ENCODE measurements around the gene TNFRSF25. TPM values are rescaled to one million over a fixed set of nuclear protein-coding genes. Genes with fewer than 3 reads are reported as not detected.

TNFRSF25 gene
- total and polyA plus RNA-seq, 9 of the 15 experiments (the other 6 are each of a cell fraction or from before 2014, with no cell fraction given) = 0.24 to 0.49 TPM; not detected in 7

DNA sequence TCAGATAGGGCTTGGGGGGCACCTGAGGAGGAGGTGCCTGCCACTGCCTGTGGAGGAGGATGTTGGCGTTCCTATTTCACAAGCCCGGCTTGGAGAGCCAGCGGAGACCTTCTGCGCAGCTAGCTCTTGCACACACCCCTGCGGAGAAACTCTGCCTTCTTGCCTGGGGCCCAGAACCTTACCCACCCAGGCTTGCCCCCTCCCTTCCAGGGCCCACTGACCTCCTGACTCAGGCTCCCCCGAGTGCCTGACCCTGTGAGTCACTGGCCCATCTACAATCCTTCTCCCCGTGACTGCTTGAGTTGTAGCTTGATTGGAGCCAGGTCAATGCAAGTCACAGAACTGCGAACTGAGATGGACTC, 49.7 kb downstream of the TNFRSF25 start:
- Histone ChIP-seq H3K9me1 (ENCODE audit: control insufficient read depth, insufficient read depth, low read length) (no peaks in the 10 kb centered on the region), H4K20me1 (replicated peaks; ENCODE audit: control insufficient read depth, insufficient read depth, low read length) (peaks cover 14% of the 10 kb centered on the region; the same call in 1 of the 2 replicates), H3K27ac (ENCODE audit: extremely low read depth, low read depth, low read length) (no peak overlapping the region), H3K9ac (ENCODE audit: insufficient read depth in 1 of 2, low read depth in 2 of 2, low read length in 2 of 2) (no peak overlapping the region), H3K36me3 (ENCODE audit: control insufficient read depth, insufficient read depth, low read length) (no peaks in the 10 kb centered on the region), H3K4me1 (replicated peaks in 1 of 2; ENCODE audit: control insufficient read depth in 2 of 2, insufficient read depth in 2 of 2, low read length in 2 of 2) (peaks cover 7 to 31% of the 10 kb centered on the region in 2 experiments), H3K9me3 (replicated peaks; ENCODE audit: control insufficient read depth, insufficient read depth, low read depth, low read length) (no peaks in the 10 kb centered on the region), H3K4me2 (ENCODE audit: insufficient read depth, low read length) (no peak overlapping the region), H3K27me3 (ENCODE audit: control insufficient read depth in 2 of 2, insufficient read depth in 2 of 2, low read length in 2 of 2) (peaks cover 62 to 88% of the 10 kb centered on the region in 2 experiments), H2AFZ (ENCODE audit: low read depth, low read length) (no peak overlapping the region), H3K4me3 (no peak overlapping the region), H3K79me2 (ENCODE audit: control insufficient read depth, insufficient read depth, low read length) (no peaks in the 10 kb centered on the region)
- no TSS peak for BruUV-seq (replicated peaks)
- ATAC-seq = no peak
- intact Hi-C loops (cut with micrococcal nuclease) (no loop called here), in situ Hi-C loops (cut with MboI) (no loop called here)
- FAIRE-seq = no peak
- POLR2A ChIA-PET = interaction anchor here (0.6 to 1.0 kb wide), 4 partner anchors 9 to 544 kb away, joined by 3 to 7 read pairs (median 3); partner anchors contain the start of gene NOL9
- CTCF ChIA-PET (ENCODE audit: low intra/inter-chr PET ratio) = no interaction called here
- TF ChIP-seq, protein P1, sequence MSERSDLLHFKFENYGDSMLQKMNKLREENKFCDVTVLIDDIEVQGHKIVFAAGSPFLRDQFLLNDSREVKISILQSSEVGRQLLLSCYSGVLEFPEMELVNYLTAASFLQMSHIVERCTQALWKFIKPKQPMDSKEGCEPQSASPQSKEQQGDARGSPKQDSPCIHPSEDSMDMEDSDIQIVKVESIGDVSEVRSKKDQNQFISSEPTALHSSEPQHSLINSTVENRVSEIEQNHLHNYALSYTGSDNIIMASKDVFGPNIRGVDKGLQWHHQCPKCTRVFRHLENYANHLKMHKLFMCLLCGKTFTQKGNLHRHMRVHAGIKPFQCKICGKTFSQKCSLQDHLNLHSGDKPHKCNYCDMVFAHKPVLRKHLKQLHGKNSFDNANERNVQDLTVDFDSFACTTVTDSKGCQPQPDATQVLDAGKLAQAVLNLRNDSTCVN (CRISPR knock-in tag; IDR thresholded peaks at IDR 0.05) = no peak
- TF ChIP-seq NR3C1 (CRISPR knock-in tag; IDR thresholded peaks at IDR 0.05) (peak; percentile 45; the same call in 1 of the 2 replicates), EZH2 (IDR thresholded peaks at IDR 0.05; ENCODE audit: borderline replicate concordance, low read depth, low read length) (peak; percentile 87; the same call in 1 of the 2 replicates)
- 17% methylated on average over 8 of the region's 8 CpGs for WGBS (ENCODE audit: insufficient coverage, low coverage, missing lambda C conversion rate)
- DNase-seq (ENCODE audit: extremely low read depth in 1 of 4, low spot score in 3 of 4) = no peak
